Spleen (tissue), 7 donors: ENCODE measurements around the gene FRAS1.

Source experiments
- CTCF ChIP-seq, 11 experiments: fragments of 200-600 bp in 7 of 11; fragments of 450-650 bp in 4 of 11; sonication (generic) in 4 of 11; IDR thresholded peaks in 8 of 11; conservative IDR thresholded peaks in 3 of 11; 1 replicate in 7 of 11; 2 replicates in 4 of 11; pipeline versions ENCODE4 v1.4.0 to v1.8.0; 2016 to 2021; ENCODE audit warnings: antibody characterized with exemption in 11 of 11, inconsistent platforms in 4 of 11, mild to moderate bottlenecking in 1 of 11
- POLR2A ChIP-seq, 3 donors: fragments of 450-650 bp; IDR thresholded peaks; one replicate each; pipeline ENCODE4 v1.5.1; 2017; ENCODE audit warnings: antibody characterized with exemption in 3 of 3, mild to moderate bottlenecking in 1 of 3
- donor health status: DM: no; HTN: no; CAD: no; lungs with moderate emphysema.
- donor health status: DM: no; HTN: no; CAD: no.
- donor health status: DM: no; HTN: no; CAD: no.

- TF ChIP-seq CTCF (IDR thresholded peaks at IDR 0.05 in 8 of 11, conservative IDR thresholded peaks at IDR 0.05 in 3 of 11) (no peak), POLR2A (IDR thresholded peaks at IDR 0.05) (no peak)
Observed at GRCh38 chr4:78184584-78184983, 127.5 kb downstream of the FRAS1 start.
